Eye (tissue), 1 donor: ENCODE results near the gene GPR75.
"Not testable (repeated sequence)": the region's sequence is repeated elsewhere in the genome, so short reads cannot be mapped to it uniquely, and the experiment has no call there.

Source experiments
- DNase-seq: peaks from one replicate; pipeline ENCODE4 v3.0.0-alpha.2; 2015

Gene GPR75

DNA sequence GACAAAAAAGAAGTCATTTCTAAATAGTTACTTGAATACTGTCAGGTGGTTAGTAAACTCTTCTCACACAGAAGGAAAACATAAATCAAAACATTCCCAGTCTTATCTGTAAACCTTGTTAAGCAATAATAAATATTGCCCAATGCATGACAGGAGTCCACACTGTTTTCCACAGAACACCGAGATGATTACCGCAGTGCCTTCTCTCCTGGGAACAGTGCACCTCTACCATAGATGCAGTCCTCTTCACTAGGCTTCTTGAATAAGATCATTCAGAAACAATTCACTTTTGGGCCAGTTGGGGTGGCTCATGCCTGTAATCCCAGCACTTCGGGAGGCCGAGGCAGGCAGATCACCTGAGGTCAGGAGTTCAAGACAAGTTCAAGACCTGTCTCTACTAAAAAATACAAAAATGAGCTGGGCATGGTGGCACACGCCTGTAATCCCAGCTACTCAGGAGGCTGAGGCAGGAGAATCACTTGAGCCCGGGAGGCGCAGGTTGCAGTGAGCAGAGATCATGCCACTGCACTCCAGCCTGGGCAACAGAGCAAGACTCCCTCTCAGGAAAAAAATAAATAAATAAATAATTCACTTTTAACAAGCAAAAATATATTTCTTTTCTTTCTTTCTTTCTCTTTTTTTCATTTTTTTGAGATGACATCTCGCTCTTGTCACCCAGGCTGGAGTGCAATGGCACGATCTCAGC lies 8.6 kb downstream of the GPR75 start:
- DNase-seq: not testable (repeated sequence)

DNA sequence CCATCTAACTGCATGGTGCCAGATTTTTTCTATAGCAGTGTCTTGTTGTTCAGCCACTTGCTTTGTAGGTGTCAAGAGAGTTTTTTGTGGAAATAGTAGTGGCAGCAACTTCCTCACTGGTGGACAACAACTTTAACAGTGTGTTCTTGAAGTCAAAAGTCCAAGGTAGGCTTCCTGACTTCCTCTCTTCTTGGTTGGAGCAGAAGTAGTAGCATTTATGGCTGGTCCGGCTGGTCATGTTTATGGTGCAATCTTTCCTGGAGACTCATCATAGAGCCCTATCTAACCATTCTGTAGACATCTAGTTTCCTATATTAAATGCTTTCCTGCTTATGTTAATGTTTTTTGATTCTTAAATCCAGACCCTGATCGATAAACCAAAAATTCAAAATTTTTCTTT lies 11.7 kb downstream of the GPR75 start:
- DNase-seq: no peak

DNA sequence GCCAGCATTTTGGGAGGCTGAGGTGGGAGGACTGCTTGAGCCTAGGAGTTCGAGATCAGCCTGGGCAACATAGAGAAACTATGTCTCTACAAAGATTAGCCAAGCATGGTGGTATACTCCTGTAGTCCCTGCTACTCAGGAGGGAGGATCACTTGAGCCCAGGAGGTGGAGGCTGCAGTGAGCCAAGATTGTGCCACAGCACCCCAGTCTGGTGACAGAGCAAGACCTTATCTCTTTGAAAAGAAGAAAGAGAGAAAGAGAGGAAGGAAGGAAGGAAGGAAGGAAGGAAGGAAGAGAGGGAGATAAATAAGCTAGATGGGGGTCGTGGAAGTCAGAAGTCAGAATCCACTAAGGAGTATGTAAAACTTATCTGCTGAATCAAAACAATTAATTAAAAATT lies 16.2 kb downstream of the GPR75 start:
- no peak for DNase-seq

DNA sequence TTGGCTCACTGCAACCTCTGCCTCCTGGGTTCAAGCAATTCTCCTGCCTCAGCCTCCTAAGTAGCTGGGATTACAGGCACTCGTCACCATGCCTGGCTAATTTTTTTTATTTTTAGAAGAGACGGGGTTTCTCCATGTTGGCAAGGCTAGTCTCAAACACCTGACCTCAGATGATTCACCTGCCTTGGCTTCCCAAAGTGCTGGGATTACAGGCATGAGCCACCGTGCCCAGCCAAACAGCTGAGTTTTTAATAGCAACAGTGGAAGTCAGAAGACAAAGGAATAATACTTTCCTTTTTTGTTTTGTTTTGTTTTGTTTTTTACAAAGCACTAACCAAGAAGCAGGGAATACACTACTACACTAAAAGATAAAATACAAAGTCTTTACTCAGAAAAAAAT lies 16.9 kb downstream of the GPR75 start:
- no peak for DNase-seq

DNA sequence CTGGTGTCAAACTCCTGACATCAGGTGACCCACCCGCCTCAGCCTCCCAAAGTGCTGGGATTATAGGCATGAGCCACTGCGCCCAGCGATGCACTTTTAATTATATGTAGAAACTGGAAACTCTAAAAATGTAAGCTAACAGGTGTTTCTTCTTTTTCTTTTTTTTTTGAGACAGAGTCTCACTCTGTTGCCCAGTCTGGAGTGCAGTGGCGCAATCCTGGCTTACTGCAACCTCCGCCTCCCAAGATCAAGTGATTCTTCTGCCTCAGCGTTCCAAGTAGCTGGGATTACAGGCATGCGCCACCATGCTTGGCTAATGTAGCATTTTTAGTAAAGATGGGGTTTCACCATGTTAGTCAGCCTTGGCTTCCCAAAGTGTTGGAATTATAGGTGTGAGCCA lies 18.1 kb downstream of the GPR75 start:
- DNase-seq: not testable (repeated sequence)

DNA sequence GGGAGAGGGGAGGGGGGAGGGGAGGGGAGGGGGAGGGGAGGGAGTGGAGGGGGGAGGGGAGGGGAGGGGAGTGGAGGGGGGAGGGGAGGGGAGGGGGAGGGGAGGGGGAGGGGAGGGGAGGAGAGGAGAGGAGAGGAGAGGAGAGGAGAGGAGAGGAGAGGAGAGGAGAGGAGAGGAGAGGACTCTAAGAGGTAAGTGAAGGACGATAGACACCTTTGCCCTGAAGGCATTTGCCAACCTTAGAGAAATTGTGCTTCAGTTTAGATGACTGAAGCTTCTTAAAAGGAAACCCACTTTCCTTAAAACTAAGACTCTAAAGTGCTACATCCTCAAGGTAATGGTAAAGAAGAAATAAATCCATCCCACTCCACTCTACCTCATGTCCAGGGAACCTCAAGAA lies 19.2 kb downstream of the GPR75 start:
- no peak for DNase-seq

DNA sequence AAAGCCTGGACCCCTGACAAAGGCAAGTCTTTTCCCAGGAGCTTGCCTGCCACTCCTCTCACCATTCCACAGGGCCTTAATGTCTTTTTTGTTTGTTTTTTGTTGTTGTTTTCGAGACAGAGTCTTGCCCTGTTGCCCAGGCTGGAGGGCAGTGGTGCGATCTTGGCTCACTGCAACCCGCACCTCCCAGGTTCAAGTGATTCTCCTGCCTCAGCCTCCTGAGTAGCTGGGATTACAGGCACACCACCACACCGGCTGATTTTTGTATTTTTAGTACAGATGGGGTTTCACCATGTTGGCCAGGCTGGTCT lies 29.8 kb downstream of the GPR75 start:
- DNase-seq: not testable (repeated sequence)

DNA sequence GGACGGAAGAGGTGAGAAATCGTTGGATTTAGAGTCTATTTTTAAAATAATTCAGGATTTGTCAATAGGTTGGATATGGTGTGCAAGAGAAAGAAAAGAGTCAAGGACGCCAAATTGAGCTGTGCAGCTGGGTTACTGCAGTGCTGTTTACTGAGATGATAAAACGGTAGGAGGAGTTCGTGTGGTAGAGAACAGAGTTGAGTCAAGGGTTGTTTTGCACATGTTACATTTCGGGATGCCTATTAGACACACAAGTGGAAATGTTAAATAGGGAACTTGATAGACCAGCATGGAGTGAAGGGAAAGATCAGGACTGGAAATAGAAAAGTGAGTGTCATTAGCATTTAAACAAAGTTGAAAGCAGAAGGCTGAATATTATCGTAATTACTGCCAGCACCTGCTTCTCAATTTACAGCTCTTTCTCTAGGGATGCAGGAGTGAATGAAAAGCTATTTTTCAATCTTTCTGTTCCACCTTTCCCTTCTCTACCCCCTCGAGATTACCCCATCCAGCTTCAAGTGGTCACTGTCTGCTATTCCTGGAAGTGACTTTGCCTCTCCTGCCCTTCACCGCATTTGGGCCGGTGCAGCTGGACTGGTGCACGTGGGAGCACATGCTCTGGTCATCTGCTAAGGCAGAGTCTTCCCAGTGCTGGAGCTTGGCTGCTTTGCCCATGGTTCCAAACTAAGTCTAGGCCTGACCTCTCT lies 30.3 kb downstream of the GPR75 start:
- DNase-seq: no peak

DNA sequence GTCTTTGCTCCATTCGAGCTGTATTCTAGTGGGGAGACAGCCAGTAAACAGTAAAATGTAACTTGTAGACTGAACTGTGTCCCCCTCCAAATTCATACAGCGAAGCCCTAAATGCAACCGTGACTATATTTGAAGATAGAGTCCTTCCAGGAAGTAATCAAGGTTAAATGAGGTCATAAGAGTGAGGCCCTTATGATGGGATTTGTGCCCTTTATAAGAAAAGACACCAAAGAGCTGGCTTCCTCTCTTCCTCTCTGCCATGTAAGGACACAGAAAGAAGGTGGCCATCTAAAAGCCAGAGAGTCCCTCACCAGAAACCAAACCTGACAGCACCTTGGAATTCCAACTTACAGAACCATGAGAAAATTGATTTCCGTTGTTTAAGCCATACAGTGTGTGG lies 31.4 kb downstream of the GPR75 start:
- DNase-seq: no peak

DNA sequence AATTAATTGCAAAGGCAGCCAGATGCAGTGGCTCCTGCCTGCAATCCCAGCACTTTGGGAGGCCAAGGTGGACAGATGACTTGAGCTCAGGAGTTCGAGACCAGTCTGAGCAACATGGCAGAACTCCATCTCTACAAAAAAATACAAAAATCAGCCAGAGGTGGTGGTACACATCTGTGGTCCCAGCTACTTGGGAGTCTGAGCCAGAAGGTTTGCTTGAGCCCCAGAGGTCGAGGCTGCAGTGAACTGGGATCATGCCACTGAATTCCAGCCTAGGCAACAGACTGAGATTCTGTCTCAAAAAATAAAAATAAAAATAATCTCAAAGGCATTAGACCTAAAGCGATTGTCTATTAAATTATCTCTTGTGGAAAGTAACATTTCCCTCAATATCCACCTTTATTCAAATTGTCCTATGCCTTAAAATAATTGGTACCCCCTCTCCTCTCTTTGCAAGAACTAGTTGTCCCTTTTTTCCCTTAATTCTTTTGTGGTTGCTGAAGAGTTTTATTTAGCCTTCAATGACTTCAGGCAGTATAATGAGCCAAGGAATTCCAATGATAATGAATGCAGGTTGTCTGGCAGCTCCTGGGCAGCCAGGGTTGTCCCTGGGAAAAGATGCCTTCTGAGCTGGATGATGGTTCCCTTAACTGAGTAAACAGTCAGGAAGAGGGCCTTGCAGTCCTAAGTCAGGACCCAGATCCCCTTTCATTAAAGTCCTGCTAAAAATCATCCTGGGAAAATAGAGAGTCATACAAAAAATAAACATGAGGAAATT lies 32.2 kb downstream of the GPR75 start:
- no peak for DNase-seq

DNA sequence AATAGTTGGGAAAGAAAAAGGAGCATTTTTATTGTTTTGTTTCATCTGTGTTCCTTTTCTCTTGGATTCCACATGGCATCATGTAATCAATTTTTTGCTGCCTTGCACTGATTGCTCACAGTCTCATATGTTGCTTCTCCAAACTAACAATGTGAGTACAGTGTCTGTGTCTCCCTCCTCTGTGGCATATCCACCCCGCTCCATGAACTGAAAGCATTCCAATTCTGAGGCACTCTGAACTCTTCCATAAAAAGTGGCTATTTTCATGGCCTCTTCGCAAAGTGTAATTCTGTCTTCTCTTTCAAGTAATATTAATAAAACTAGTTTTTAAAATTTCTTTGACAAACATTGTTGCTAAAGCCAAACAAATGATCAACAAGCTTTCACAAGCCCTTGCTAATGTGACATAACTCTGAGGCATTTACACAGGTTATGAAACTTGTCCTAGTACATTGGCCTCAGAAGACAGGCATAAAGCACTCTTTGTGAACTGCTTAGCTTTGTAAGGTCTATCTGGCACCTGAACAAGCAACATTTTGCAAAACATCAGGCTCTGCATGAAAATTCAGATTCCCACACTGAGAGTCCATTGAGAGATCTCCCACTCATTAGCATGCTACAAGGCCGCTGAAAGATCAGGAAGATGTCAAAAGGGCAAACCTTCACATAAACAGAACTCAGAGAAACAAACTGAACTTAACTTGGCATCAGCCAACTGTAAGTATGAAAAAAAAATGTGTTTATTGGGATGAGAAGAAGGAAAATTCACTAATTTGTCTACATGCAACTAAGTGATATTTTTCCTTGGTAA lies 33.0 kb downstream of the GPR75 start:
- DNase-seq: peak; percentile 14

DNA sequence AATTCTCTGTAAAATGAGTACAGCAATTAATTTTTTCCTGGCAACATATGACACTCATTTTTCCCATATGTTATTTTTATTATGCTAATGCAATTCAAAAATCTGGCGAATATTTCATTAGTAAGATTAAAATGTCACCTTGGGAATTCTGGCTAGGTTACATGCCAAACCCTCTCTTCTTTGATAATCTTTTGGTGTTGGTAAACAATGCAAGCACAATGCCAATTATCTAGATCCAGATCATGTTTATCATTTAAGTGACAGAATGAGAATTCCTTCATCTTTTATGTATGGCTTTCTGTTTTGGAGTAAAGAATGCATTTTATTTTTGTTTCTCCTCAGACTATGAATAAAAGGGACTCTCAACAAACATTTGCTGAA lies 33.7 kb downstream of the GPR75 start:
- no peak for DNase-seq

DNA sequence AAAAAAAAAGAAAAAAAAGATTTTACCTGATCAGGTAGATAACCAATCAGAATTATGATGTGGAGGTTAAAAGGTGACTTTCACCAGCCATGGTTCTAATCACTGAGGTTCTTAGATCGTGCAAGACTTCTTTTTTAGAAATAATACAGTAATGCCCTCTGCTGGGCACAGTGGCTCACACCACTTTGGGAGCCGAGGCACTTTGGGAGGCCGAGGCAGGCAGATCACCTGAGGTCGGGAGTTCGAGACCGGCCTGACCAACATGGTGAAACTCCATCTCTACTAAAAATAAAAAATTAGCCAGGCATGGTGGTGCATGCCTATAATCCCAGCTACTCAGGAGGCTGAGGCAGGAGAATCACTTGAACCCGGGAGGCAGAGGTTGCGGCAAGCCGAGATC lies 36.1 kb downstream of the GPR75 start:
- DNase-seq: not testable (repeated sequence)

DNA sequence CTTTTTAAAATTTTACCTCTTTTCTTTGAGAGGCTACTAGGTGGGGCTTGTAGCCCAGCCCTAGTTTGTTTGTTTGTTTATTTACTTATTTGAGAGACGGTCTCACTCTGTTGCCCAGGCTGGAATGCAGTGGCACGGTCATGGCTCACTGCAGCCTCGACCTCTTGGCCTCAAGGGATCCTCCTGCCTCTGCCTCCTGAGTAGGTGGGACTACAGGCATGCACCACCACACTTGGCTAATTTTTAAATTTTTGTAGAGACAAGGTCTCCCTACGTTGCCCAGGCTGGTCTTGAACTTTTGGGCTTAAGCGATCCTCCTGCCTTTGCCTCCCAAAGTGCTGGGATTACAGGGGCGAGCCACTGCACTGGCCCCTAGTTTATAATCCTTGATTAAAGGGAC lies 38.0 kb downstream of the GPR75 start:
- DNase-seq: no peak

DNA sequence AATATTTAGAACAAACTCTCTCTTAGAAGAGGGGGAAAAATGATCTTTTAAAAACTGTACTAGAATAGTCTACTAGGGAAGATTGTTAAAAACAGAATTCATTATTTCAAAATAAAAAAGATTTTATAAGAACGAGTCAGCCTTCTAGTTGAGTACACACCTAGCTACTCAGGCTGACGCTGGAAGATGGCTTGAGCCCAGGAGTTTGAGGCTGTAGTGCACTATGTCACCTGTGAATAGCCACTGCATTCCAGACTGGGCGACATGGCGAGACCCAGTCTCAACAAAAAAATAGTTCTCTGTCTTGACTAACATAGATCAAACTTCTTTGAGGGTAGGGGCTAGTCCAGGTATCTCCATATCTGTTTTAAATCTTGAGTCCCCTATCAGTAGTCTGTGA lies 39.1 kb downstream of the GPR75 start:
- no peak for DNase-seq

DNA sequence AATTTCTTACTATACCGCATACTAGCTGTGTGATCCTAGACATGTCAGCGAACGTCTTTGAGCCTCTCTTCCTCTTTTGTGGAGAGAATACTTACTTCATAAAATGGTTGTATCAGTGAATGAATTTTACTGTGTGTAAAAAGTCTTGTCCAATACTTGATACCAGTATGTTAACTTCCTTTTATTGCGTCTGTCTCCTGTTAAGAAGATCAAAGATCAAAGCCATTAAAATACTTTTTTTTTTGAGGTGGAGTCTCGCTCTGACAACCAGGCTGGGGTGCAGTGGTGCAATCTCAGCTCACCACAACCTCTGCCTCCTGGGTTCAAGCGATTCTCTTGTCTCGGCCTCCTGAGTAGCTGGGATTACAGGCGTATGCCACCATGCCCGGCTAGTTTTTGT lies 39.7 kb downstream of the GPR75 start:
- DNase-seq: no peak

DNA sequence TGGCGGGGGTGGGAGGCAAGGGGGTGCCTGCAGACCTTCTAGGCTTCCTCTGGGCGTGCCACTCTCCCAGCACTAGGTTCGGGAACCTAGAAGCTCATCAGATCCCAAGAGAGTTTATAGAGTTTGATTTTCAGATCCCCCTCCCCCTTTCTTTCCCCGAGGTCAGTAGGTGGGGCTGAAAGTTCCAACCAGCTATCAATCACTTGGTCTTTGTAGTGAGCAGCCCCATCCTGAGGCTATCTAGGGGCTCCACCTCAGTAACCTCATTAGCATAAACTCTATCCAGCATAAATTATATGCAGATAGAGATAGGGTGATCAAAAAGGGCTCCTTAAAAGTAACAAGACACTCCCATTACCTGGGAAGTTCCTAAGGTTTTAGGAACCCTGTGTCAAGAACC lies 40.1 kb downstream of the GPR75 start:
- no peak for DNase-seq

DNA sequence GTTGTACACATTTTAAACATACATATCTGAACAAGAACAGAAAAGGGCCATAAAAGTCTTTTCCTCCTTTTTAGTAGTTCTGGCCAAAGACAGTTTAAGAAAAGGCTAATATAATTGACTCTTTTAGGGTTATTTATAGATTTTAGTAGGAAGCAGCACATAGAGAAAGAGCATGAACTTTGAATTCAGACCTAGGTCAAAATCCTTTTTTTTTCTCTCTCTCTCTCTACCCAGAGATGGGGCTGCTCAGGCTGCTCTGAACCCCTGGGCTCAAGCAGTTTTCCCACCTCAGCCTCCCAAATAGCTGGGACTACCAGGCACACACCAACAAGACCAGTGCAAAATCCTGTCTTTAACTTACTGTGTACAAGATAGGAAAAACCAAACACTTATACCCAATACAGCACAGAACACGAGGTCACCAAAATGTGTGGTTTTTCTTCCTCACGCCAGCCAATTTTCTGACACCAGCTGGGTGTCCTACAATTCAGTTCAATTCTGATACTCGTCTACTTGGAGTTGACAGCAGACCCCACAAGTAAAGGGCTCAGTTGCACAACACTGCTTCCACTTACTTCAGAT lies 40.8 kb downstream of the GPR75 start:
- DNase-seq: no peak

DNA sequence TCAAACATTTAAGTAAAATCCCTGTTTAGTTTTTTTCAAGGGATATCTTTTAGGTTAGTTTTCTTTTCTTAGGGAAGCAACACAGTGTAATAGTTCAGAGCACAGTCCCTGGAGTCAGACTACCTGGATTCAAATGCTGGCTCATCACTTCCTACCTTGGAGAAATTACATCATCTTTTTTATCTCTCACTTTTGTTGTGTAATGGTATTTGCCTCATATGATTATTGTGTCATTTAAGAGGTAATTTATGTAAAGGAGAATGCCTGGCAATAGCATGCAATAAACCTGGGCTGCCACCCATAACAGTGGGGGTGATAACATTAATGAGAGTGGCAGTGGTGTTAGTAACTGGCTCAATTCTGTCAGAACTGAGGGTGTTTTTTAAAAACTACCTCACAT lies 46.6 kb downstream of the GPR75 start:
- DNase-seq: no peak

DNA sequence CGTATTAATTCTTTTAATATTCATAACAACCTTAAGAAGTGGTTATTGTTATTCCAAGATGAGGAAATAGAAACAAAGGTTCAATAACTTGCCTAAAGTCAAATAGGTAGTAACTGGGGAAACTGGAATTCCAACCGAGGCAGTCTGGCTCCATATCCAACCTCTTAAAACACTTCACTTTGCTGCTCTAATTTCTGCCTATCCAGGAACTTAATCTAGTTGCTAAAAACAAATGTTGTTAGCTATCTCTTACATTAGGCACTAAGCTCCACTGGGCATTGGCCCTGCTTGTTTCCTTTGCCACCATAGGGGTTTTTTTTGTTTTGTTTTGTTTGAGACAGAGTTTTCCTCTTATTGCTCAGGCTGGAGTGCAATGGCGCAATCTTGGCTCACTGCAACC lies 48.2 kb downstream of the GPR75 start:
- DNase-seq: no peak
